ENCODE data around the gene GREM1.

DNA sequence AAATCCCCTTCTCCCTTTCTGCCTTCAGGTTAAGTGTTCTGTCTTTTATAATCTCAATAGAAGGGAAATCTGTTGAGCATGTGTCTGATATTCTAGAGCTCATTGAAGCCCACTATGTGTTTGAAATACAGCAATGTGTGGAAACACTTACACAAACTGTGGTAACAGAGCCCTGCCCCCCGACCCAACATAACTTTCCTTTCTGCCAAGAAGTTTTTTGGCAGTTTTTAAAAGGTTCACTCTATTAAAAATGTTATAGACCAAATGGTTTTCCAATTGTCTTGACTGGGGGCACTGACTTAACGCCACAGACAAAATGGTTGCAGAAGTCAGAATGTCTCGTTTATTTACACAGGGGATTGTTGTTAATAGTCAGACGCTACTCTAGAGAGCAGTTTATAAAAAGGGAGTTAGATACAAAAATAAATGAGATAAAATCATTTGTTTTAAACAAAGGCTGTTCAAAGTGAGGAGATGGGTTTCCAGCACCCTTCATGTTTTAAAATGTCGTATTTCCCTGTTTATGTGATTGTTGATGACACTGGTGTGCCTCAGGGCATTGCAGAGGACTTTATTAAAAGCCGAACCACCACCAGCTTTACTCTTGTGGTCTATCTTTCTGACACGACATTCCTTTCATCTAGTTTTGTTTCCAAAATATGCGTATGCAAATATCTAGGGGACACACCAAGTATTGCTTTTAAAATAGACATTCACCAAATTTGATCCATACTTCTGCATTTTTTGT is 26.7 kb upstream of the GREM1 start:
- TF ChIP-seq, protein P1, sequence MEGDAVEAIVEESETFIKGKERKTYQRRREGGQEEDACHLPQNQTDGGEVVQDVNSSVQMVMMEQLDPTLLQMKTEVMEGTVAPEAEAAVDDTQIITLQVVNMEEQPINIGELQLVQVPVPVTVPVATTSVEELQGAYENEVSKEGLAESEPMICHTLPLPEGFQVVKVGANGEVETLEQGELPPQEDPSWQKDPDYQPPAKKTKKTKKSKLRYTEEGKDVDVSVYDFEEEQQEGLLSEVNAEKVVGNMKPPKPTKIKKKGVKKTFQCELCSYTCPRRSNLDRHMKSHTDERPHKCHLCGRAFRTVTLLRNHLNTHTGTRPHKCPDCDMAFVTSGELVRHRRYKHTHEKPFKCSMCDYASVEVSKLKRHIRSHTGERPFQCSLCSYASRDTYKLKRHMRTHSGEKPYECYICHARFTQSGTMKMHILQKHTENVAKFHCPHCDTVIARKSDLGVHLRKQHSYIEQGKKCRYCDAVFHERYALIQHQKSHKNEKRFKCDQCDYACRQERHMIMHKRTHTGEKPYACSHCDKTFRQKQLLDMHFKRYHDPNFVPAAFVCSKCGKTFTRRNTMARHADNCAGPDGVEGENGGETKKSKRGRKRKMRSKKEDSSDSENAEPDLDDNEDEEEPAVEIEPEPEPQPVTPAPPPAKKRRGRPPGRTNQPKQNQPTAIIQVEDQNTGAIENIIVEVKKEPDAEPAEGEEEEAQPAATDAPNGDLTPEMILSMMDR (IDR thresholded peaks at IDR 0.05; ENCODE audit: borderline replicate concordance, extremely low read depth, low read length, poor library complexity, severe bottlenecking), result no peak
- TF ChIP-seq EZH2 (IDR thresholded peaks at IDR 0.05; ENCODE audit: borderline replicate concordance, low read depth, low read length, severe bottlenecking), result no peak
